C4-2B (cell line): ENCODE data around the gene SLC13A5.

Source experiments
- H3K27ac ChIP-seq: fragments of 450-650 bp; 2 replicates; pipeline ENCODE4 v1.5.1; 2017
- ZFX ChIP-seq: fragments of 450-650 bp; IDR thresholded peaks from 2 replicates; pipeline ENCODE4 v1.6.1; 2017
- TF ChIP-seq, protein P1 (sequence below): fragments of 450-650 bp; conservative IDR thresholded peaks from 2 replicates; pipeline ENCODE4 v1.5.1; 2017; ENCODE audit warnings: mild to moderate bottlenecking

SLC13A5 gene

GRCh38 chr17:6713130-6713917, at the start of gene SLC13A5:
Gene SLC13A5, minus strand, starts transcription at chr17:6713369. Its CDS starts 36 bp downstream, at chr17:6713333.
- H3K27ac ChIP-seq: no peak within 1 kb of the TSS
- TF ChIP-seq, protein P1, sequence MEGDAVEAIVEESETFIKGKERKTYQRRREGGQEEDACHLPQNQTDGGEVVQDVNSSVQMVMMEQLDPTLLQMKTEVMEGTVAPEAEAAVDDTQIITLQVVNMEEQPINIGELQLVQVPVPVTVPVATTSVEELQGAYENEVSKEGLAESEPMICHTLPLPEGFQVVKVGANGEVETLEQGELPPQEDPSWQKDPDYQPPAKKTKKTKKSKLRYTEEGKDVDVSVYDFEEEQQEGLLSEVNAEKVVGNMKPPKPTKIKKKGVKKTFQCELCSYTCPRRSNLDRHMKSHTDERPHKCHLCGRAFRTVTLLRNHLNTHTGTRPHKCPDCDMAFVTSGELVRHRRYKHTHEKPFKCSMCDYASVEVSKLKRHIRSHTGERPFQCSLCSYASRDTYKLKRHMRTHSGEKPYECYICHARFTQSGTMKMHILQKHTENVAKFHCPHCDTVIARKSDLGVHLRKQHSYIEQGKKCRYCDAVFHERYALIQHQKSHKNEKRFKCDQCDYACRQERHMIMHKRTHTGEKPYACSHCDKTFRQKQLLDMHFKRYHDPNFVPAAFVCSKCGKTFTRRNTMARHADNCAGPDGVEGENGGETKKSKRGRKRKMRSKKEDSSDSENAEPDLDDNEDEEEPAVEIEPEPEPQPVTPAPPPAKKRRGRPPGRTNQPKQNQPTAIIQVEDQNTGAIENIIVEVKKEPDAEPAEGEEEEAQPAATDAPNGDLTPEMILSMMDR: peak; percentile 46
- TF ChIP-seq ZFX: no peak

DNA sequence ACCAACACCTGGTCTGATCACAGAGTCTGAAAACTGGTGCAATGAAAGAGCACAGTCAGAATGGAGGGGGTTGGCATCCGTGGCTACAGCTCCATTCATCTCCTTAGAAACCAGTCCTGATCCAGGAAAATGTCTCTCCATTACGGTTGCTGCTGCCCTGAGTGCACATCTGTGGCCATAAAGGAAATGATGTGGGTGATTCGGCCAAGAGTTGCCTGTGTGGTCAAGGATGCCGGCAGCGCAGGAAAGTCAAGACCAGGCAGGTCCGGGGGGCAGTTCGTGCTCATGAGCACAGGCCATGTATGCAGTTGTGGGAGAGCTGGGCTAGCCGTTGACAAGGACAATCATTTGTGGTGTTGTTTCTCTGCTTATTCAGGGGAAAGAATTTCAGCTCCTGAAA, 48.6 kb upstream of the SLC13A5 start:
- TF ChIP-seq, protein P1: no peak
- no peak for TF ChIP-seq ZFX
- no peak overlapping the region for H3K27ac ChIP-seq

- H3K27ac ChIP-seq: no peak overlapping the region
- TF ChIP-seq, protein P1: no peak
- no peak for TF ChIP-seq ZFX
Observed at GRCh38 chr17:6757747-6758146, 44.6 kb upstream of the SLC13A5 start.

DNA sequence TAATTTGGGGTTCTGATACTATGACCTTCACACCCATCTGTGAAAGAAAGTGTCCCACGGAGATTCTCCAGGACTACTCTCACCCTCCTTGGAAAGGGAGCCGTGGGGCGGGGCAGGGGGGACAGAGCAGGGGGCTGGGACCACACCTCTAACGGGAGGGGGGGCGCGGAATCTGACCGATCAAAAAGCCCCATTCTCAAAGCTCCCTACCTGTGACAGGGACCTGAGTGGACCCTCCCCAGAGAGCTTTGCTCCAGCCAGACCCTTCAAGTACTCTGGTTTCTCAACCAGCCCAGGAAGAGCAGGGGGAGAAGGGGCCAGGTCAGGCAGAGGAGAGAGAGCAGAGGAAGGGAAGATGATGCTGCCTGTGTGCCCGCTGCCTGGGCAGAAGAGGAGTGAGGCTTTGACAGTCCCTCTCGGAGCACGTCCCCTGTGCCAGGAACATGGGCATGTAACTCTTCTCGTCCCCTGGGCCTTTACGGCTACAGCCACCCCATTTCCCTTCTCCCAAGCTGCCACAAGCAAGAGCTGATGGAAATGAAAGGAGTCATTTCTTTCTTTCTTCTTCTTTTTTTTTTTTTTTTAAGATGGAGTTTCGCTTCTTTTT, 43.4 kb upstream of the SLC13A5 start:
- TF ChIP-seq ZFX: no peak
- TF ChIP-seq, protein P1: no peak
- no peak overlapping the region for H3K27ac ChIP-seq

GRCh38 chr17:6755731-6756184, 42.6 kb upstream of the SLC13A5 start, which contains the start of gene XAF1:
Gene XAF1, plus strand, starts transcription at chr17:6756046. Its CDS starts 33 bp downstream, at chr17:6756079.
- H3K27ac ChIP-seq: no peak within 1 kb of the TSS
- TF ChIP-seq ZFX: no peak
- TF ChIP-seq, protein P1: no peak

- no peak overlapping the region for H3K27ac ChIP-seq
- TF ChIP-seq, protein P1: no peak
- no peak for TF ChIP-seq ZFX
Observed at GRCh38 chr17:6755281-6755680, 42.1 kb upstream of the SLC13A5 start.

DNA sequence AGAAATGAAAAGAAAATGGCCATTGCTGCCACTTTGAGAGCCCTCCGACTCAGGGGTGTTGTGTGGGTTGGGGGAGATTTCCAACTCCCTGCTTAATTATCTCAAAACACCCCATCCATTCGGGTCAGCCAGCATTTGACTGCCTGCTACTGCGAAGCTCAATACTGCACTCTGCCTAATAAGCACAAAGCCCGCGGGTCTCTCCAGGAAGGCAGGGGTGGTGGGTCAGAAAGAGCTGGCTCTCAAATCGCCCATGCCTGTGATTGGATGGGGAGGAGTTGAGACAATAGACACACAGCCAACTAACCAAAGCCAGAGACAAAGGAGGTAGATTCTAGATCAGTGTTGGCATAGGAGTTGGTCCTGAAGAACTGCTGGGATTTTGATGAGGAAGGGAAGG, 40.4 kb upstream of the SLC13A5 start:
- H3K27ac ChIP-seq: no peak overlapping the region
- TF ChIP-seq ZFX: no peak
- TF ChIP-seq, protein P1: no peak
